ENCODE results near the gene CELF2. TPM values are rescaled to one million over a fixed set of nuclear protein-coding genes. Genes with fewer than 3 reads are reported as not detected.

The CELF2 gene
- total RNA-seq, 1 experiment from 2014 or later, result not detected

DNA sequence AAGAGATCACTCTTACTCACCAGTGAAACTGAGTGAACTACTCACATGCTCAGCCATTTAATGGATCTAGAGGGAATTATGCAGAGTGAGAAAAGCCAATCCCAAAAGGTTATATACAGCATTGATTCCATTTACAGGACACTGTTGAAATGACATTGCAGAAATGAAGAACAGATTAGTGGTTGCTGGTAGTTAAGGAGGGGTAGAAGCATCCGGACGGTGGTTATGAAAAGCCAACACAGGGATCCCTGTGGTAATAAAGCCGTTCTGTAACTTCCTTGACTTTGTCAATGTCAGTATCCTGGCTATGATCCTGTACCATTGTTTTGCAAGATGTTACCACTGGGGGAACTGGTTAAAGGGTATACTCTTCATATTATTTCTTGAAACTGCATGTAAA is 340.3 kb downstream of the CELF2 start:
- DNase-seq, result no peak
- H3K27me3 Mint-ChIP-seq (ENCODE audit: unreplicated experiment), result peaks cover 21% of the 10 kb centered on the region
- H3K4me1 Mint-ChIP-seq (ENCODE audit: low read depth, unreplicated experiment), result no peaks in the 10 kb centered on the region
- CTCF ChIA-PET, result no interaction called here
- no peak overlapping the region for H3K27ac Mint-ChIP-seq (ENCODE audit: unreplicated experiment)
- no peak overlapping the region for H3K4me3 Mint-ChIP-seq (ENCODE audit: low read depth, unreplicated experiment)
- BruUV-seq (replicated peaks), result no TSS peak
- TF ChIP-seq, protein P1, sequence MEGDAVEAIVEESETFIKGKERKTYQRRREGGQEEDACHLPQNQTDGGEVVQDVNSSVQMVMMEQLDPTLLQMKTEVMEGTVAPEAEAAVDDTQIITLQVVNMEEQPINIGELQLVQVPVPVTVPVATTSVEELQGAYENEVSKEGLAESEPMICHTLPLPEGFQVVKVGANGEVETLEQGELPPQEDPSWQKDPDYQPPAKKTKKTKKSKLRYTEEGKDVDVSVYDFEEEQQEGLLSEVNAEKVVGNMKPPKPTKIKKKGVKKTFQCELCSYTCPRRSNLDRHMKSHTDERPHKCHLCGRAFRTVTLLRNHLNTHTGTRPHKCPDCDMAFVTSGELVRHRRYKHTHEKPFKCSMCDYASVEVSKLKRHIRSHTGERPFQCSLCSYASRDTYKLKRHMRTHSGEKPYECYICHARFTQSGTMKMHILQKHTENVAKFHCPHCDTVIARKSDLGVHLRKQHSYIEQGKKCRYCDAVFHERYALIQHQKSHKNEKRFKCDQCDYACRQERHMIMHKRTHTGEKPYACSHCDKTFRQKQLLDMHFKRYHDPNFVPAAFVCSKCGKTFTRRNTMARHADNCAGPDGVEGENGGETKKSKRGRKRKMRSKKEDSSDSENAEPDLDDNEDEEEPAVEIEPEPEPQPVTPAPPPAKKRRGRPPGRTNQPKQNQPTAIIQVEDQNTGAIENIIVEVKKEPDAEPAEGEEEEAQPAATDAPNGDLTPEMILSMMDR (IDR thresholded peaks at IDR 0.05; ENCODE audit: unreplicated experiment), result no peak
- H3K9me3 Mint-ChIP-seq (ENCODE audit: low read depth, unreplicated experiment), result no peaks in the 10 kb centered on the region
- no peaks in the 10 kb centered on the region for H3K36me3 Mint-ChIP-seq (ENCODE audit: insufficient read depth, unreplicated experiment)
- intact Hi-C loops (cut with micrococcal nuclease; ENCODE audit: unreplicated experiment), result no loop called here

DNA sequence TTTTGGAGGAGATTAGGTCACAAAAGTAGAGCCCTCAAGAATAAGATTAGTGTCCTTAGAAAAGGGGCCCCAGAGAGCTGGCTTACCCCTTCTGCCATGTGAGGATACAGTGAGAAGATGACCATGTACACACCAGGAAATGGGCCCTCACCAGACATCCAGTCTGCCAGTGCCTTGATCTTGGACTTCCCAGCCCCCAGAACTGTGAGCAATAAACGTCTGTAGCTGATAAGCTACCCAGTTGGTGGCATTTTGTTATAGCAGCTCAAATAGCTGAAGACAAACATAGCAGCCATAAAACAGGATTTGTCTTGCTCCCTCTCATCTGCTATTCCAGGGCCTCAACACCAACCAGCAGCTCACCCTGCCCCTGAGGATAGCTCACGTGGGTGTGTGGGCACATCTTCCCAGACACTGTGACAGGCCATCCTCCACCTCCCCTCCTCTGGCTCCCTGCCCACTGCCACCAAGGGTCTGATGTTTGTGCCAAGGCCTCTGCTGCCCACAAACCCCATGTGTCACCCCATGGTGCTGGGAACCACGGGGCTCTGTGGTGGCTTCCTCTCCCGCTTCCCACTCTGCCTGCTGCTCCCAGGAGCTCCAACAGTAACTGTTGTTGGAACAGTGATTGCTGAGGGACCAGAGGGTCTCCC is 341.4 kb downstream of the CELF2 start:
- Mint-ChIP-seq H3K4me1 (ENCODE audit: low read depth, unreplicated experiment) (no peaks in the 10 kb centered on the region), H3K4me3 (ENCODE audit: low read depth, unreplicated experiment) (no peak overlapping the region), H3K27me3 (ENCODE audit: unreplicated experiment) (peaks cover 21% of the 10 kb centered on the region), H3K9me3 (ENCODE audit: low read depth, unreplicated experiment) (no peaks in the 10 kb centered on the region), H3K27ac (ENCODE audit: unreplicated experiment) (no peak overlapping the region), H3K36me3 (ENCODE audit: insufficient read depth, unreplicated experiment) (no peaks in the 10 kb centered on the region)
- CTCF ChIA-PET, result no interaction called here
- no peak for DNase-seq
- intact Hi-C loops (cut with micrococcal nuclease; ENCODE audit: unreplicated experiment), result no loop called here
- BruUV-seq (replicated peaks), result no TSS peak
- TF ChIP-seq, protein P1 (IDR thresholded peaks at IDR 0.05; ENCODE audit: unreplicated experiment), result no peak

DNA sequence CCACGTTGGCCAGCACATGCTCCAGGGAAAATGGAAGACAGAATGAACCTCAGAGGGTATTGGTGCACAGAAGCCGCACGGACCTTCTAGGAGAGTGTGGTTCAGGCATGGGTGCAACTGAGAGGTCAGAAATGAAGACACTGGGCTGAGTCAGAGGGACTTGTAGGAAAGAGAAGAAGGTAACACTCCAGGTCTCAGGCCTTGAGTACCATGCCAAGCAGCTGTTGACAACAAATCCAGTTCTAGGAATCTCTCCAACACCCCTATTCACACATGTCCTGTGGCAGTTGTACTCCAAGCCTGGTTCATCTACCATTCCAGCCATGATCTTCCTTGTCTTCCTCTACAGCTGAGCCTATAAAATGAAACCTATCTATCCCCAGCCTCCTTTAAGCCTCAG is 342.2 kb downstream of the CELF2 start:
- no peaks in the 10 kb centered on the region for H3K4me1 Mint-ChIP-seq (ENCODE audit: low read depth, unreplicated experiment)
- H3K27ac Mint-ChIP-seq (ENCODE audit: unreplicated experiment), result no peak overlapping the region
- intact Hi-C loops (cut with micrococcal nuclease; ENCODE audit: unreplicated experiment), result no loop called here
- H3K9me3 Mint-ChIP-seq (ENCODE audit: low read depth, unreplicated experiment), result no peaks in the 10 kb centered on the region
- H3K27me3 Mint-ChIP-seq (ENCODE audit: unreplicated experiment), result peaks cover 24% of the 10 kb centered on the region
- DNase-seq, result no peak
- H3K36me3 Mint-ChIP-seq (ENCODE audit: insufficient read depth, unreplicated experiment), result no peaks in the 10 kb centered on the region
- CTCF ChIA-PET, result no interaction called here
- TF ChIP-seq, protein P1 (IDR thresholded peaks at IDR 0.05; ENCODE audit: unreplicated experiment), result no peak
- H3K4me3 Mint-ChIP-seq (ENCODE audit: low read depth, unreplicated experiment), result no peak overlapping the region
- no TSS peak for BruUV-seq (replicated peaks)

DNA sequence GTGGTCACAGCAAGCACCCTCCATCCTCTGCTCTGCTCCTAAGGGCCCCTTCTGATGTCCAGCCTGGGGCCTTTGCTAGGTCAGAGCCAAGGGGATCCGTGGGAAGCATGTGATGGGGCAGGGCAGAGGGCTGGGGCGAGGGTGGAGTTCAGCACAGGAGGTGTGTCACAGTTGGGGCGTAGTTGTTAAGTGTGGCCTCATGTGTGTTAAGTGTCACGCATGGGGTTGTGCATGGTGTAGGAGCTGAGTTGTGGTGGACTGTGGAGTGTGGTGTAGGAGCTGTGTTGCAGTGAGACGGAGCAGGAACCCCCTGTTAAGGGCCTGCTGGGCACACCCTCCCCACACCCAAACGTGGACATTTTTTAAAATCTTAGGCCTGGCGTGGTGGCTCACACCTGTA is 345.8 kb downstream of the CELF2 start:
- Mint-ChIP-seq H3K9me3 (ENCODE audit: low read depth, unreplicated experiment) (peaks cover 8% of the 10 kb centered on the region), H3K4me1 (ENCODE audit: low read depth, unreplicated experiment) (no peaks in the 10 kb centered on the region), H3K27me3 (ENCODE audit: unreplicated experiment) (peaks cover 34% of the 10 kb centered on the region), H3K4me3 (ENCODE audit: low read depth, unreplicated experiment) (no peak overlapping the region), H3K27ac (ENCODE audit: unreplicated experiment) (no peak overlapping the region), H3K36me3 (ENCODE audit: insufficient read depth, unreplicated experiment) (peaks cover 6% of the 10 kb centered on the region)
- BruUV-seq (replicated peaks), result no TSS peak
- CTCF ChIA-PET, result no interaction called here
- no peak for DNase-seq
- TF ChIP-seq, protein P1 (IDR thresholded peaks at IDR 0.05; ENCODE audit: unreplicated experiment), result no peak
- intact Hi-C loops (cut with micrococcal nuclease; ENCODE audit: unreplicated experiment), result no loop called here
